BJ (cell line): ENCODE measurements around the gene FAM240B. TPM values are rescaled to one million over a fixed set of nuclear protein-coding genes. Genes with fewer than 3 reads are reported as not detected.

Source experiments
- CTCF ChIA-PET: fragments of 350-600 bp; formaldehyde crosslinking; extraction: SDS; loops from one replicate; lab custom pipeline; 2021; ENCODE audit warnings: antibody characterized with exemption, inconsistent platforms; lab: Yijun Ruan, JAX
- POLR2A ChIA-PET: fragments of 300-600 bp; sonication (Branson Sonifier 250); formaldehyde crosslinking; extraction: SDS; loops from one replicate; lab custom pipeline; 2021; ENCODE audit warnings: antibody characterized with exemption; lab: Charles Lee
- DNase-seq: peaks from one replicate; pipeline ENCODE4 v3.0.0-alpha.2; 2011; ENCODE audit warnings: low read depth
- H3K27me3 ChIP-seq: 2 replicates; pipeline ENCODE4 v1.6.0; 2011; ENCODE audit warnings: low read length; ENCODE audit not compliant: control insufficient read depth, insufficient read depth
- H3K36me3 ChIP-seq: 2 replicates; pipeline ENCODE4 v1.5.1; 2011; ENCODE audit warnings: low read length; ENCODE audit not compliant: control insufficient read depth, insufficient read depth
- H3K4me3 ChIP-seq: 2 replicates; pipeline ENCODE4 v1.5.1; 2011; ENCODE audit warnings: low read depth, mild to moderate bottlenecking, control low read depth, low read length
- CTCF ChIP-seq: IDR thresholded peaks from 2 replicates; pipeline ENCODE4 v1.5.1; 2011; ENCODE audit warnings: low read depth, mild to moderate bottlenecking, control low read depth, inconsistent platforms, low read length, moderate library complexity; ENCODE audit not compliant: insufficient read depth
- polyA plus RNA-seq: library from polyadenylated mRNA; depleted of rRNA; stranded (reverse); fragments of >200 nt; gene quantifications from 2 replicates; pipeline ENCODE4 v1.2.3, GENCODE V29; 2011

The FAM240B gene
- polyA plus RNA-seq, 1 experiment = not detected

GRCh38 chr9:38683336-38683735 lies 36.6 kb downstream of the FAM240B start:
- H3K36me3 ChIP-seq = no peaks in the 10 kb centered on the region

GRCh38 chr9:38682713-38683112 lies 37.2 kb downstream of the FAM240B start:
- H3K27me3 ChIP-seq = no peaks in the 10 kb centered on the region; the same call in 1 of the 2 replicates
- ChIA-PET CTCF (interaction anchor here (0.6 kb wide), 1 partner anchor 39 kb away, joined by 3 read pairs; no protein-coding TSS in a partner anchor), POLR2A (no interaction called here)
- TF ChIP-seq CTCF = no peak
- peak; percentile 60 for DNase-seq
- no peaks in the 10 kb centered on the region for H3K36me3 ChIP-seq
- H3K4me3 ChIP-seq = no peak overlapping the region

More at GRCh38 chr9:38683336-38683735, 36.6 kb downstream of the FAM240B start:
- TF ChIP-seq CTCF = no peak
- CTCF ChIA-PET = interaction anchor here (0.6 kb wide), 1 partner anchor 39 kb away, joined by 3 read pairs; no protein-coding TSS in a partner anchor
- POLR2A ChIA-PET = no interaction called here
- no peak for DNase-seq
- Histone ChIP-seq H3K27me3 (no peaks in the 10 kb centered on the region), H3K4me3 (no peak overlapping the region)

GRCh38 chr9:38681747-38682227 lies 38.1 kb downstream of the FAM240B start:
- DNase-seq = peak; percentile 86
- Histone ChIP-seq H3K4me3 (no peak overlapping the region), H3K36me3 (no peaks in the 10 kb centered on the region), H3K27me3 (peaks cover 1% of the 10 kb centered on the region; the same call in 1 of the 2 replicates)
- ChIA-PET POLR2A (no interaction called here), CTCF (interaction anchor here (1.4 to 1.6 kb wide), 2 partner anchors 9 to 39 kb away, joined by 4 to 5 read pairs; no protein-coding TSS in a partner anchor)
- TF ChIP-seq CTCF = no peak

GRCh38 chr9:38680837-38681445 lies 39.0 kb downstream of the FAM240B start:
- no peak overlapping the region for H3K4me3 ChIP-seq
- ChIA-PET CTCF (interaction anchor here (1.4 to 1.6 kb wide), 2 partner anchors 9 to 38 kb away, joined by 4 to 5 read pairs; no protein-coding TSS in a partner anchor), POLR2A (no interaction called here)

More at GRCh38 chr9:38680837-38681445, 39.0 kb downstream of the FAM240B start:
- no peak for DNase-seq
- no peak for TF ChIP-seq CTCF
- Histone ChIP-seq H3K27me3 (peaks cover 1% of the 10 kb centered on the region; the same call in 1 of the 2 replicates), H3K36me3 (no peaks in the 10 kb centered on the region)
